Measurements from ENCODE around the gene KCTD1. TPM values are rescaled to one million over a fixed set of nuclear protein-coding genes. Genes with fewer than 3 reads are reported as not detected.
A peak's percentile ranks its signal among the peaks of the same experiment; 100 is the strongest.

The KCTD1 gene
- total and polyA plus RNA-seq, 2 of the 8 experiments (the other 6 are each of a cell fraction or from before 2014, with no cell fraction given): 7.7 to 14.0 TPM

- no peak overlapping the region for H2BK12ac ChIP-seq (ENCODE audit: low read depth, low read length)
- H3K9me3 ChIP-seq (ENCODE audit: insufficient read depth in 2 of 2, low read depth in 1 of 2, low read length in 1 of 2): no peaks in the 10 kb centered on the region
- H3K36me3 ChIP-seq (ENCODE audit: control insufficient read depth in 2 of 4, insufficient read depth in 4 of 4, low read length in 3 of 4): no peaks in the 10 kb centered on the region; a peak in 1 of 8 replicates
- no peak overlapping the region for H3K18ac ChIP-seq (ENCODE audit: extremely low read depth, low read length)
- 75% methylated on average over 7 of the region's 7 CpGs; no CpG with 5 or more reads in 1 of the 2 experiments for WGBS, 2 experiments (ENCODE audit: extremely low coverage in 1 of 2, insufficient coverage in 1 of 2, insufficient read length in 1 of 2, insufficient replicate concordance in 2 of 2, low coverage in 1 of 2, low lambda C conversion rate in 2 of 2, missing lambda C conversion rate in 1 of 2)
- peak overlapping the region; percentile 86 to 88 for H3K4me2 ChIP-seq (ENCODE audit: insufficient read depth in 1 of 2, low read depth in 2 of 2, low read length in 2 of 2)
- H3K14ac ChIP-seq (ENCODE audit: insufficient read length): no peak overlapping the region
- CTCF ChIA-PET (ENCODE audit: partially characterized antibody): interaction anchor here (0.7 to 1.3 kb wide), 5 partner anchors 14 to 470 kb away, joined by 3 to 4 read pairs (median 3); no protein-coding TSS in a partner anchor
- no peak overlapping the region for H3K23ac ChIP-seq (ENCODE audit: insufficient read length)
- H4K91ac ChIP-seq (replicated peaks; ENCODE audit: insufficient read length, low read length): no peak overlapping the region
- H2BK20ac ChIP-seq (ENCODE audit: low read length): no peak overlapping the region
- H4K20me1 ChIP-seq (replicated peaks in 1 of 2; ENCODE audit: control insufficient read depth in 1 of 2, insufficient read depth in 2 of 2, low read length in 2 of 2): peaks cover 3 to 20% of the 10 kb centered on the region in 2 experiments
- POLR2A ChIA-PET (ENCODE audit: partially characterized antibody): interaction anchor here (0.6 to 5.1 kb wide), 2 partner anchors 18 to 442 kb away, joined by 3 to 16 read pairs; no protein-coding TSS in a partner anchor
- no peaks in the 10 kb centered on the region; the same call in 1 of the 2 replicates for H3K79me1 ChIP-seq (ENCODE audit: low read depth, low read length)
- no peak overlapping the region for H3K9ac ChIP-seq (replicated peaks in 1 of 4; ENCODE audit: extremely low read depth in 1 of 4, low read depth in 3 of 4, low read length in 3 of 4)
- H2AK5ac ChIP-seq (ENCODE audit: low read depth, low read length): no peak overlapping the region
- H2BK15ac ChIP-seq (ENCODE audit: low read length): no peak overlapping the region
- no peak overlapping the region for H2BK5ac ChIP-seq (ENCODE audit: low read depth, low read length)
- peaks cover 3 to 13% (median 6%) of the 10 kb centered on the region in 4 experiments; a peak in 6 of 7 replicates for H3K4me1 ChIP-seq (replicated peaks in 1 of 4; ENCODE audit: control insufficient read depth in 3 of 4, insufficient read depth in 4 of 4, low read length in 3 of 4)
- H3K4me3 ChIP-seq (ENCODE audit: extremely low read depth in 1 of 4, insufficient read depth in 2 of 4, low read depth in 3 of 4, low read length in 4 of 4): peak overlapping the region in 3 of 4 experiments; percentile 9 to 80 (median 17); a peak in 2 of 8 replicates
- H2AFZ ChIP-seq (ENCODE audit: low read length): no peak overlapping the region
- no peak for DNase-seq (ENCODE audit: low read depth in 1 of 2, low spot score in 2 of 2)
- peaks cover 11 to 43% (median 33%) of the 10 kb centered on the region in 4 experiments for H3K27me3 ChIP-seq (replicated peaks in 1 of 4; ENCODE audit: control insufficient read depth in 3 of 4, extremely low read depth in 1 of 4, insufficient read depth in 3 of 4, low read length in 3 of 4)
- no peak overlapping the region for H3K4ac ChIP-seq (replicated peaks; ENCODE audit: insufficient read length, low read depth, low read length)
- H2BK120ac ChIP-seq (replicated peaks; ENCODE audit: low read depth, low read length): no peak overlapping the region
- no peak overlapping the region for H3K27ac ChIP-seq (ENCODE audit: low read depth, low read length)
- no peak for TF ChIP-seq SUZ12 (IDR thresholded peaks at IDR 0.05; ENCODE audit: low read length)
- no peak for TF ChIP-seq SIN3A (conservative IDR thresholded peaks at IDR 0.05 in 1 of 2, IDR thresholded peaks at IDR 0.05 in 1 of 2; ENCODE audit: low read depth in 1 of 2, low read length in 2 of 2)
- no peak for TF ChIP-seq POLR2A (IDR thresholded peaks at IDR 0.05; ENCODE audit: control extremely low read depth in 1 of 2, low read depth in 2 of 2, low read length in 2 of 2)
- peaks cover 17% of the 10 kb centered on the region for H3K23me2 ChIP-seq (ENCODE audit: low read depth, low read length)
- no peak overlapping the region for H3K56ac ChIP-seq (replicated peaks; ENCODE audit: insufficient read length, low read depth, low read length)
- H4K5ac ChIP-seq (ENCODE audit: insufficient read length, low read depth, low read length): no peak overlapping the region
- no peak for FAIRE-seq
- H3K79me2 ChIP-seq (ENCODE audit: control insufficient read depth in 1 of 2, insufficient read depth in 2 of 2, low read length in 2 of 2): peaks cover 0 to 44% of the 10 kb centered on the region in 2 experiments; a peak in 2 of 4 replicates
- no peak overlapping the region for H4K8ac ChIP-seq (ENCODE audit: extremely low read depth, insufficient read depth, low read length)
Observed at GRCh38 chr18:26545335-26546123, 2.8 kb downstream of the KCTD1 start.

Data from H1 (cell line).